OCI-LY3 (cell line): ENCODE data around the gene CALU.

Experiments used
- CTCF ChIP-seq: fragments of 200-600, 300-600 bp; sonication (generic); IDR thresholded peaks from 2 replicates; pipeline ENCODE4 v1.5.1; 2014; ENCODE audit warnings: antibody characterized with exemption, low read length, low read depth
- EZH2phosphoT487 ChIP-seq: fragments of 200-600 bp; shearing (Covaris generic); IDR thresholded peaks from 2 replicates; pipeline ENCODE4 v1.6.1; 2018; ENCODE audit warnings: antibody characterized with exemption, mixed run types, low read depth

GRCh38 chr7:128737441-128737840, 1.7 kb upstream of the CALU start:
- TF ChIP-seq CTCF (no peak), EZH2phosphoT487 (no peak)
